ENCODE results near the gene NFKBIE. TPM values are rescaled to one million over a fixed set of nuclear protein-coding genes. Genes with fewer than 3 reads are reported as not detected.

Gene NFKBIE
- total and polyA plus RNA-seq, 2 of the 13 experiments (the other 11 are each of a cell fraction or from before 2014, with no cell fraction given) = 6.7 to 14.5 TPM

DNA sequence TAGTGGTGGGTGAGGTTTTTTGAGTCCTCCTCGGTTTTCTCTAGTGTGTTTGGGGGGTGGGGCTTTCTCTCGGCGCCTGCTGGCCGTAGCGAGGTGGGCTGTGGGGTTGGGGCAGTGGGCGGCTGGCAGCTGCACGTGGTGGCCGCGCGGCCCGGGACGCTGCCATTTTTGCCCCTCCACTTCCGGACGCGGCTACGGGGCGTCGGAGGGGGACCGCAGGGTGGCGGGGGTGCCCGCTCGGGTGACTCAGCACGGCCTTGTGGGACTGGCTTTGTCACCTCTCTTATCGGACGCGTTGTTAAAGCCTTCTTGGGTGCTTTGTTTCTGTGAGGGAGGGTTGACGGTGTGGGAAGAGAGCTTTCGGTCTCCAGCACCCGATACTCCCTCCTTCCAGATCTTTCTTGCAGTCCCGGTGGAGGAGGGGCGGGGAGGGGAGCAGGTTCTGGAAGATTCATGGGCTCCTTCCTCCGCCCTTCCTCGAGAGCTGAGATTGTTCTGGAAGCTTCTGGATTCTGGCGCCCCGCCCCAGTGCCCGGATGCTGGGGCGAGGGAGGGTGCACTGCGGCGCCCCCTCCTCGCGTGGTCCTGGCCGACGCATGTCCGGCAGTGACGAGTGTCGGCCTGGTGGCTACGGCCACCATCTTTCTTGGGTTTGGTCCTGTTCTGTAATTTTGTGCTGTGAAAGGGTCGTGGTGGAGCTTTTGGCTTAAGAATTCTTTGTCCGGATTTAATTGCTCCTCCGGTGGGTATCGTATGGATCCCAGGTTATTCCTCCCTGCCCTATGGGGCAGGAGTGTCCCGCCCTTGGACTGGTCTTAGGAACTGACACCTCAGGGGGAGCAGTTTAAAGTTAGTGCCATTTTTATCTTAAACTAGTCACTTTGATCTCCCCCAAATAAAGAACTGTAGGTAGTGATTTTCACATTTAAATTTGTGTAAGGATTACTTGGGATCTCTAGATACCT lies 17.7 kb downstream of the NFKBIE start (continued):
- TF ChIP-seq POGZ (CRISPR knock-in tag; IDR thresholded peaks at IDR 0.05) = no peak
- TF ChIP-seq MYNN (CRISPR knock-in tag; IDR thresholded peaks at IDR 0.05; ENCODE audit: low read depth) = no peak
- TF ChIP-seq ZNF790 (CRISPR knock-in tag; IDR thresholded peaks at IDR 0.05; ENCODE audit: borderline replicate concordance) = 0 out of 2 replicates have a peak, but pooled peaks have one; percentile 77
- no peak for TF ChIP-seq ZNF619 (CRISPR knock-in tag; IDR thresholded peaks at IDR 0.05)
- TF ChIP-seq KDM5A (IDR thresholded peaks at IDR 0.05; ENCODE audit: borderline replicate concordance, low read length) = peak; percentile 28
- peak; percentile 86; the same call in 1 of the 2 replicates for TF ChIP-seq NAIF1 (CRISPR knock-in tag; IDR thresholded peaks at IDR 0.05; ENCODE audit: borderline replicate concordance)
- no peak for TF ChIP-seq ZNF569 (CRISPR knock-in tag; IDR thresholded peaks at IDR 0.05; ENCODE audit: borderline replicate concordance)
- TF ChIP-seq, protein P1, sequence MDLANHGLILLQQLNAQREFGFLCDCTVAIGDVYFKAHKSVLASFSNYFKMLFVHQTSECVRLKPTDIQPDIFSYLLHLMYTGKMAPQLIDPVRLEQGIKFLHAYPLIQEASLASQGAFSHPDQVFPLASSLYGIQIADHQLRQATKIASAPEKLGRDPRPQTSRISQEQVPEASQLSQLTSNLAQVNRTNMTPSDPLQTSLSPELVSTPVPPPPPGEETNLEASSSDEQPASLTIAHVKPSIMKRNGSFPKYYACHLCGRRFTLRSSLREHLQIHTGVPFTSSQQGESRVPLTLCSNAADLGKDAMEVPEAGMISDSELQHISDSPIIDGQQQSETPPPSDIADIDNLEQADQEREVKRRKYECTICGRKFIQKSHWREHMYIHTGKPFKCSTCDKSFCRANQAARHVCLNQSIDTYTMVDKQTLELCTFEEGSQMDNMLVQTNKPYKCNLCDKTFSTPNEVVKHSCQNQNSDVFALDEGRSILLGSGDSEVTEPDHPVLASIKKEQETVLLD (CRISPR knock-in tag; IDR thresholded peaks at IDR 0.05; ENCODE audit: low read depth) = no peak
- TF ChIP-seq, protein P2, sequence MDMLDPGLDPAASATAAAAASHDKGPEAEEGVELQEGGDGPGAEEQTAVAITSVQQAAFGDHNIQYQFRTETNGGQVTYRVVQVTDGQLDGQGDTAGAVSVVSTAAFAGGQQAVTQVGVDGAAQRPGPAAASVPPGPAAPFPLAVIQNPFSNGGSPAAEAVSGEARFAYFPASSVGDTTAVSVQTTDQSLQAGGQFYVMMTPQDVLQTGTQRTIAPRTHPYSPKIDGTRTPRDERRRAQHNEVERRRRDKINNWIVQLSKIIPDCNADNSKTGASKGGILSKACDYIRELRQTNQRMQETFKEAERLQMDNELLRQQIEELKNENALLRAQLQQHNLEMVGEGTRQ (IDR thresholded peaks at IDR 0.05; ENCODE audit: low read depth, low read length) = no peak; the same call in 1 of the 2 replicates
- TF ChIP-seq, protein P2 (CRISPR knock-in tag; IDR thresholded peaks at IDR 0.05; ENCODE audit: borderline replicate concordance) = 0 out of 2 replicates have a peak, but pooled peaks have one; percentile 21
- TF ChIP-seq ZNF234 (CRISPR knock-in tag; conservative IDR thresholded peaks at IDR 0.05) = peak; percentile 59; the same call in 1 of the 2 replicates
- TF ChIP-seq ZNF292 (CRISPR knock-in tag; IDR thresholded peaks at IDR 0.05; ENCODE audit: borderline replicate concordance, low read depth) = no peak
- TF ChIP-seq ZFP90 (CRISPR knock-in tag; IDR thresholded peaks at IDR 0.05; ENCODE audit: borderline replicate concordance) = no peak; the same call in 1 of the 2 replicates
- 0 out of 2 replicates have a peak, but pooled peaks have one; percentile 58 for TF ChIP-seq MTERF4 (CRISPR knock-in tag; IDR thresholded peaks at IDR 0.05)
- 0 out of 2 replicates have a peak, but pooled peaks have one; percentile 5 for TF ChIP-seq ZNF17 (CRISPR knock-in tag; IDR thresholded peaks at IDR 0.05)
- TF ChIP-seq NR2F1 (CRISPR knock-in tag; IDR thresholded peaks at IDR 0.05) = peak; percentile 7 to 26; a peak in 1 of 4 replicates
- no peak for TF ChIP-seq ZNF766 (CRISPR knock-in tag; IDR thresholded peaks at IDR 0.05; ENCODE audit: borderline replicate concordance)
- TF ChIP-seq KMT2B (CRISPR knock-in tag; IDR thresholded peaks at IDR 0.05) = no peak
- peak; percentile 25; the same call in 1 of the 2 replicates for TF ChIP-seq ZNF878 (CRISPR knock-in tag; IDR thresholded peaks at IDR 0.05)
- TF ChIP-seq SP2 (CRISPR knock-in tag; IDR thresholded peaks at IDR 0.05) = no peak
- peak; percentile 19; the same call in 1 of the 2 replicates for TF ChIP-seq BRD4 (CRISPR knock-in tag; IDR thresholded peaks at IDR 0.05)
- TF ChIP-seq ZNF570 (CRISPR knock-in tag; IDR thresholded peaks at IDR 0.05; ENCODE audit: borderline replicate concordance) = peak; percentile 51; the same call in 1 of the 2 replicates
- TF ChIP-seq ZNF816 (CRISPR knock-in tag; IDR thresholded peaks at IDR 0.05; ENCODE audit: borderline replicate concordance) = peak; percentile 69; the same call in 1 of the 2 replicates
- TF ChIP-seq ZNF772 (CRISPR knock-in tag; IDR thresholded peaks at IDR 0.05) = peak; percentile 34; the same call in 1 of the 2 replicates

All from HepG2 (cell line).